ENCODE data around the gene KCNH1.
"Not testable (repeated sequence)": the region's sequence is repeated elsewhere in the genome, so short reads cannot be mapped to it uniquely, and the experiment has no call there.

Gene KCNH1

DNA sequence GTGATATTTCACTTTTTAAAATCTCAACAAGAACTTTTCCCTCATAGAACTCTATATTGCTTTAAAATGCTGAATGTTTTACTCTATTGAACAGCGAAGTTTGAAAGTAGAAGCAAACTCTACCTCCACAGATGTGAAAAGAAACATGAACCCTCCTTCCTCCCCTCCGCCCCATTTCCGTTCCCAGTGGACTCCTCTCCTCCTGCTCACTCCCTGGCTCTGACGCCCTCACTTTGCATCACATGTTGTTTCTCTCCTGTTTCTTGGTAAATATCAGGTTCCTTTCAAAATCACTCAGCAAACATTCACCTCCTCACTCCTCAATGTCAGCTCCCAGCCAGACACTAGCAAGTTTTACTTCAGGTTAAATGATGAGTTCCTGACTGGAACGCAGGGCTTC, 34.6 kb downstream of the KCNH1 start:
- no peak for DNase-seq

DNA sequence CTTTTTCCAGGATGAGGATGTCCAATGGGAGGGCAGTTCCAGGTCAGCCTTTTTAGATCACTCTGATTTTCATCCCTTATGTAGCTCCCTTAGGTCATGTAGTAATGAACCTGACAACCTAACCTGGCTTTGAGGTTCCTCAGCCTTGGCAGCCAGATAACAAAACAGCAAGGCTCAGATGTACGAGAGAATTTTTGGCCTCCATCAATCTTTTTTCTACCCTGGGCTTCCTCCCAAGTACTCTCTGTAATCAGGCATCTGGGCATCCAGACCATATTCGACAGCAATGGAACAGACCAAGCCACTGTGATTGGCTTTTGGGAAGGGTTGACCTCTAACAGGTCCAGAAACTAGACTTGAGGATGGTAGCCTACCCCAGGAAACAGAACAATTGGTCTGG, 38.6 kb downstream of the KCNH1 start:
- no peak for DNase-seq

DNA sequence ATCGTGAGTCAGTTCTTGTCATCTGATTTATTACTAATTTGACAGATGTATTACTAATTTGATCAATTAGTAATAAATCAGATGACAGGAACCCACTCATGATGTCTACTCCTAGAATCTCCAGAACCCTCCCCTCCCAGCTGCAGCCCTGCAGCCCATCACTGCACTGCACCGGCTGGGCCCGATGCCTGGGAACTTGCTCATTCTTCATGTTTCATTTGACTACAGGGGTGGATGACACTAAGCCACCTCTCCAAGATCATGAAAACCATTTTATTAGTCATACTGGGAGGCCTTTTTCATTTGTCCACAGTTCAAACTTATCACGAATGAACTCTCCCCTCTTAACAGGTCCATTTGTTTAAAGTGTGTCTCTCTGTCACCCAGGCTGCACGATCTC, 41.0 kb downstream of the KCNH1 start:
- DNase-seq: no peak

DNA sequence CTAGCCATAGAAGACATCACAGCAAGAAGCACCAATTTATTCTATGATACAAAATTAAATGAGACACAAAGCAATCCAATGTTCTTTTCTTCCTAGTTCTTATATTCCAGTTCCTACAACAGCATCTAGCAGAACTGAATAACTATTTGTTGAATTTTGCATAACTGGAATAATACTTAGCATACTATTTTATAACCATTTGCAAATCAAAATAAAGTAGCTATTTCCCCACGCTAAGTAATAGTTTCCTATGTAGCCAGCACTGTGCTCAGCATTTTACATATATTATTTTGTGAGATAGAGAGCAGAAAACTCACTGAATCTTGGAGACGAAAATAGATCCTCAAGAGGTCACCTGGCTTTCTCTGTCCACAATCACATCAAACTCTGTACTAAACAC, 42.1 kb downstream of the KCNH1 start:
- DNase-seq: no peak

DNA sequence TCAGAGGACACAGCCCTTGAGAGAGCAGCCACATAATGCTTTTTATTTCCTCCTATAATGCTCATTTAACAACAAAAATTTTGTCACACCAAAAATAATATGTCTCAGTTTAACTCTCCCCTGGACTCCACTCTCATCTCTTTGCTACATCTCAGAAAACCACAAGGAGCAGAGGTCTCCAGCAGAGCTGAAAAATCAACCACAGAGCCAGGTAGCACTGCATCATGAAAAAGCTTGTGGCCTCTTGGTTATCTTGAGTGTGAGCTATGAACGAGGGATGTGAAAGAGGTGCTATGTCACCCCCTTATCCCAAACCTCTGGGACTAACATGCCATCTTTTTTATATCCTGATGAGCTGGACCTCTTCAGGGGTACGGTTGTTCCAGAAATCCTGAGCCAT, 44.4 kb downstream of the KCNH1 start:
- no peak for DNase-seq

DNA sequence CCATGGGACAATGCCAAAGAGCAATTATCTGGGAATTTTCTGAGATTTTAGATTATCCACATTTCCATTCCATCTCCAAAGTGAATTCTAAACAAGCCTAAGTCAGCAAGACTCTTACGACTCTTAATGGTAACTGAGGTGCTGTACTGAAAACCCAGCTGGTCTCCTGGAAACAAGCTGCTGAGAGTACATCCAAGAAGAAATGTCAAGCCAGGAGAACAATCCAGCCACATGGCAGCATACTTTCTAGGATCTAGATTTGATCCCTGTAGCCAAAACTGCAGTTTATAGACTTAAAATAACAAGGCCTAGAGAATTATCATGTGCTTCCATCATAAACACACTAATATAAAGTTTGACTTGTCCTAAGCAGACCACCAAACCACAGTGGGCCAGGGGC, 45.8 kb downstream of the KCNH1 start:
- no peak for DNase-seq

DNA sequence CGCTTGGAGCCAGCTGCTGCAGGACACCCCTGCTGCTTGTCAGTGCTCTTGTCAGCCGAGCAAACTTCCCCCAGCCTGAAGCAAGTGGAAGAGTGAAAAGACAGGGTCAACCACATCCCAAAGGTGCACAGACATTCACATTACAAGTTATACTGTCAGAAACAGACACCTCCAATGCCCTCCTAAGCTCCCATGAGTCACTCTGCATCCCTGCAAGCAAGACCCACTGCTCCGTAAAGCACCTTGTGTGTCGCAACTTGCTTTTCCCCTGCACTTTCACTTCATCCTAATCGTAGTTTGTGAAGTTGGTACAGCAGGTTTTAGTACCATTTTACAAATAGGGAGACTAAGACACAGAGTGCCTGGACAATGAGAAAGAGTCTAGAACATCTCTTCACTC, 51.1 kb downstream of the KCNH1 start:
- DNase-seq: no peak

DNA sequence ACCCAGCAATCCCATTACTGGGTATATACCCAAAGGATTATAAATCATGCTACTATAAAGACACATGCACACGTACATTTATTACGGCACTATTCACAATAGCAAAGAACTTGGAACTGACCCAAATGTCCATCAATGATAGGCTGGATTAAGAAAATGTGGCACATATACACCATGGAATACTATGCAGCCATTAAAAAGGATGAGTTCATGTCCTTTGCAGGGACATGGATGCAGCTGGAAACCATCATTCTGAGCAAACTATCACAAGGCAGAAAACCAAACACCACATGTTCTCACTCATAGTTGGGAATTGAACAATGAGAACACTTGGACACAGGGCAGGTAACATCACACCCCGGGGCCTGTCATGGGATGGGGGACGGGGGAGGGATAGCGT, 52.5 kb downstream of the KCNH1 start:
- not testable (repeated sequence) for DNase-seq

DNA sequence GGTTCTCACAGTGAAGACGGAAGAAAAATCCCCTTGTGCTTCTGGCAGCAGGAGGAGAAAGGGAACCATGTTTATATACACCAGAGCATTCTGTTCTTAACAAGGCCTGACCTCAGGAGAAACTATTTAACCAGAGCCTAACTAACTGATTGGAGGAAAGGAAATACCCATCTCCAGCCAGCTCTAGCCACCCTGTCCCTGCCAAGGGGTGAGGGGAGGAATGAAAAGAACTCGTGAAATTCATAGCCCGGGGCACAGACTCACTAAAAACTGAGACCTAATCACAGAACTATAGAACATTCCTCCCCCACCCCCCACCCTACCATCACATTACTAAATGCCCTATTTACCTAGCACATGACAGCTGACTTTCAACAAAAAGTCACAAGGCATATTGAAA, 65.0 kb downstream of the KCNH1 start:
- DNase-seq: no peak

DNA sequence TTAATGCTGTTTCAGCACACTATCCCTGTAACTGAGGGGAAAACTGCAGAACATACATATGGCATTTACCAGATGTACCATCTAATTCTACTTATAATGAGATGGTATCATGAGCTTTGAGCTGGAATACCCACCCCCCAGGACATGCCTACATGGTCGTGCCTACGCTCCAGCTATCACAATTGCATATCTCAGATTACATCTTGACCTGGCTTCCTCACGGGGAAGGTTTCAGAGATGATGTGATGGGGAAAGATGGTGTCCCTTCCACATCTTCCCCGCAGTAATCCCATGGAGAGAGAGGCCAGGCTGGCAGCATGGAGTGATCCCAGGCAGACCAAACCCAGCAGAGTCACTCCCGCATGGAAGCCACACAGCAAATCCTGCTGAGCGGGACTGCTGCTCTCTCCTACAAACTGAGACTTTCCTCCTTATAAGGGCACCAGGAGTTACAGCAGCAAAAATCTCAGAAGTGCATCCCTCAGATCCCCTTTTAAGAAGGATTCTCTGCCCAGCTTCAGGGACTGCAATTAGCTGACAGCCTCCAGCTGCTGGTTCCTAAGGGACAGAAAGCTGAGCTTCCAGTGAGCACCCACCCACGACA, 67.1 kb downstream of the KCNH1 start:
- DNase-seq: no peak

DNA sequence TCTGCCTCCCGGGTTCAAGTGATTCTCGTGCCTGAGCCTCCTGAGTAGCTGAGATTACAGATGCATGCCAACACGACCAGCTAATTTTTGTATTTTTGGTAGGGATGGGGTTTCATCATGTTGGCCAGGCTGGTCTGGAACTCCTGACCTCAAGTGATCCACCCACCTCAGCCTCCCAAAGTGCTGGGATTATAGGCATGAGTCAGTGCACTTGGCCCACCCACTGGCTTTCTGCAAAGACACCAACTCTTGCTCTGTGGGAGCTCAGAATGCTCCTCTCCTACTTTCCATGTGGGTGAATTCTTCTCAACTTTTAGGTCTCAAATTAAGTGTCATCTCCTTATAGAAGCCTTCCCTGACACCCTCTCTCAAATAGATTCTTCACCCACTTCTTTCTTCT, 92.1 kb downstream of the KCNH1 start:
- DNase-seq: not testable (repeated sequence)

DNA sequence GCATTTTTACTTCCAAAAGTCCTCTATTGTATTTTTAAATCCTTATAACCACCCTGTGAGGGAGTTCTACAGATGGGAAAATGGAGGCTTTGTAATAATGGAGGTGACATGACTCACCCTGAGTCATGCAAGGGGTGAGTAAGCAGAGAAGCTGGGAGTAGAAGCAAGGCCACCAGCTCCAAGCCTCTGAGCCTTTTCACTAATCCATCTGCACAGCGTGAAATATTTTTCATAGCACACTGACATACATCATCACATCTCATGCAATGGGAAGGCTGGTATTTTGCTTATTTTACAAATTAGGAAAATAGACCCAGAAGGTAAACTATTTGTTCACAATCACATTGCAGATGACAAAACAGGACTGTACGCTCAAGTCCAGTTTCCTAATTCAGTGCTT, 96.9 kb downstream of the KCNH1 start:
- no peak for DNase-seq

DNA sequence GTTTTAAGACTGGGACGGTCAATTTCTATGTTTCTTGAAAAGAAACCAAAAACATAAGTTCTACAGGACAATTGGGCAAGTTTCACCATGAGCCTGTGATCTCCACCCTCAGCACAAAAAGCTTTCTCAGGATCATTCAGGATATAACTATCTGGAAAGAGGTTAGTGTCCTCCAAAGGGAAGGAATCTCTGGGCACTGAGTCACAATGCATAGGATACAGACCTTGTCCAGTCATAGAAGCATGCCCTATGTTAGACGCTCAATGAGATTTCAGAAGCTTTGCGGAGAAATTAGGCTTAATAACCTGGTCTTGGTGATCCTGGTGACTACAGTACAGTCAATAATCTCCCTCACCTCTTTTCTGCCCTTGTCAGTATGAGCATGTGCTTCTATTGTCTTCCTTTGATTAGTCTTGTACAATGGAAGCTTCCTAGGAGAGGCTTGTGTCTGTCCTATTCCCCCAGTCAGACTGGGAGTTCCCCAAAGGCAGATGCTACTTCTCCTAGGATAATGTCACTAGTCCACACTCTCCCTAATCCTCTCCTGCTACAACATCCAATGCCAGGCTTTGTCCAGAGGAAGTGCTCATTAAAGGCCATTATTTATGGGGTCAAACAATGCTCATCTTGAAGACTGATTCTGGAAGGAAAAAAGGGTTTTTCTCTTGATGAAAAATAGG, 97.4 kb downstream of the KCNH1 start:
- DNase-seq: no peak

DNA sequence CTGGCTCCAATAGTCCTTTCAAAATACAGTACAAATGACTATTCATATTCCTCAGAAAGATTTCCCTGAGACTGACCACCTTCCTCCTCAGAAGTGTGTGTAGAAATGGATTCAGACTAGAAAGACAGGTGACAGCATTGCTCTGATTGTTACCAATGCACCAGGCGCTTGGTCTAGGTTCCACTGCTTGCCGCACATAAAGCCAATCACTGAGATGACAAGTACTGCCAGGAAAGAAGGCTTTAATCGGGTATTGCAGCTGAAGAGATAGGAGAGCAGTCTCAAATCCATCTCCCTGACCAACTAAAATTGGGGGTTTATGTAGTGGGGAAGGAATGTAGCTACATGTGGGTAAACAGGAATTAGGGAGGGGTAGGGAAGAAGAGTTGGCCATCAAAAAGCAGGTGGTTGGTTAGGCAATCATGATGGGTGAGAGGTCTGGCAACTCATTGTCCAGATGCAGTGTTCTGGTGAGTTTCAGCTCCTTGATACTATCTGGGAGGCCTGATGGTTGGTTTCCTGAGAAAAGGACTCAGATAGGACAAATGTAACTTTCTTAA, 98.0 kb downstream of the KCNH1 start:
- no peak for DNase-seq

DNA sequence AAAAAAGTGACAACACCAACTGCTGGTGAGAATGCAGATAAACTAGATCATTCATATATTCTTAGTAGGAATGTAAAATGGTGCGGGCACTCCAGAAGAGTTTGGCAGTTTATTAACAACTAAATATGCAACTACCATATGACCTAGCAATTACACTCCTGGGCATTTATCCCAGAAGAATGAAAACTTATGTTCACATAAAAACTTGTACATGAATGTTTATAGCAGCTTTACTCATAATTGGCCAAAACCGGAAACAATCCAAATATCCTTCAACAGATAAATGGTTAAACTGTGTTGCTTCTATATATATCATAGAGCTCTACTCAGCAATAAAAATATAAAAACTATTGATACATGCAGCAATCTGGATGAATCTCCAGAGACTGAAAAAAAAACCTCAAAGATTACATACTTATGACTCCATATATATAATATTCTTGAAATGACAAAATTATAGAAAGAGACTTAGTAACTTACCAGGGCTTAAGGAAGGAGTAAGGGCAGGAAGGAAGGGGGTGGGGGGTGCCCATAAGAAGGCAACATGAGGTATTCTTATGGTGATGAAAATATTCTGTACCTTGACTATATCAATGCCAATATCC, 99.9 kb downstream of the KCNH1 start:
- no peak for DNase-seq

DNA sequence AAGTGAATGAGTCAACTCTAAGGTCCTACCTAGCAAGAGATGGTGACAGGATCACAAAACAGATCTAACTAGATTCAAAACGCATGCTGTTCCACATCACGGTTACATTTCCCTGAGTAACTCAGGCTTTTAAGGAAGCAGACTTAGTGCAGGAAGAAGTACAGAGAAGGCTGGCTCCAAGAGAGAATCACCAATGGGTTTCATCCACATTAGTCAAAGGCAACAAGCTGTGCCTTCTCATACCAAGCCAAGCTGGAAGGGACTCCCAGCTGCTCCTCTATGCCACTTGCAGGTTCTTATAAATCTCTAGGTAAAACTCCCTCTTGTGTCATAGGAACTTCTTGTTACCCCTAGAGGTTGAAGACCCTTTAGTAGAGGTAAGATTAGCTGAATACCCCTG, 109.0 kb downstream of the KCNH1 start:
- DNase-seq: no peak

DNA sequence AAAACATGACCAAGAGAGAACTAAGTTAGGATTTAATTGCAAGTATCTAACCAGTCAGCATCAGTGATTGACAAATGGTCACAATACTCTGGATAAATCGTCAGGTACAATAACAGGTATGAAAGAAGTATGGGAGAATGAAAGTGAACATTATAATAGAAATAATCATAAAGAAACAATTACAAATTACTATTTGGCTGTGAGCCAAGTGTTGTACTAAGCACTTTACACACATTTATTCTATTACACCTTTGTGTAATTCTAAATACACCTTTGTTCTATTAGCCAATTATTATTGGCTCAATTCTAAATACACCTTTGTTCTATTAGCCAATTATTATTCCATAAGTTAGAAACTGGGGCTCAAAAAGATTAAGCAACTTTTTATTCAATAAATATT, 114.7 kb downstream of the KCNH1 start:
- DNase-seq: no peak

DNA sequence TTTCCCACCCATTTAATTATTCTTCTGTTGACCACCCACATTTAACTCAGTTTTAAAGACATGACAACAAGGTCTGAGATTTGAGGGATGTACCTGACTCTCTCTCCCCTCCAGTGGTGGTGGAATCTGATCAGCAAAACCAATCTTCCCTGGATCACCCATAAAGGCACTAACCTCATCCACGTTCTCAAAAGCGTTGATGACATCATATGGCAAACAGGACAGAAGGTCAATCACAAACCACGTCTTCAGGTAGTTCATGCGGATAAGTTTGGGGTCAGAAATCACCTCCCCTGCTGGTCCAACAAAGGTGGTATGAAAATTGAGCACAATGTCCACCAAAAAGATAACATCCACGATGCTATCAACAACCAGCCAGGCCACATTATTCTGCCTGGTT, 115.3 kb downstream of the KCNH1 start:
- no peak for DNase-seq

DNA sequence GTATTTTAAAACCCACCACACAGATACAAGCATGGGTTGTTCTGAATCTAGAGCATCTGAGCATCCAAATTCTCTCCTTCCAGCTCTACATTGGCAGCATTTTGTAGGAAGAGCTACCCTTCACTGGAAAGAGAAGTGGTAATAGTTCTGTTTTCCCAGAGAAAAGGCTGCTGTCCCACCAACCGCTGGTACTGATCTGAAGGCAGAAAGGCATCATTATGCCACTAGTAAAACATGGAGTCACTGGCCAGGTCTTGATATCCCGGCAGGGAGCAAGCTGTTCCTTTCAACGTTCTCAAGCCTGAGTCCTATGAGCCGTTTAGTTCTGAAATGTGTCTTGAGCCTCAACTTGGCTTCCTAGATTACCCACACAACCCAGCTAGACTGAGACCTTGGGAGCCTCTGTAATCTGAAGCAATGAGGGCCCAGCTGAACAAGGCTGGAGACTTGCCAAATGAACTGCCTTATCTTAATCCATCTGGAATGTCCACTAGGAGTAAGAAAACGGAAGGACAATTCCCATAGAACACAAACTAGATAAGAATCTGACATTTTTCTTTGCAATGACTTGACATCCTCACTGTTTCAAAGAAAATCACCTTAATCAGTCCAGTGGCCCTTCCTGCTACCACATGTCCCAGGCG, 116.8 kb downstream of the KCNH1 start:
- DNase-seq: no peak

DNA sequence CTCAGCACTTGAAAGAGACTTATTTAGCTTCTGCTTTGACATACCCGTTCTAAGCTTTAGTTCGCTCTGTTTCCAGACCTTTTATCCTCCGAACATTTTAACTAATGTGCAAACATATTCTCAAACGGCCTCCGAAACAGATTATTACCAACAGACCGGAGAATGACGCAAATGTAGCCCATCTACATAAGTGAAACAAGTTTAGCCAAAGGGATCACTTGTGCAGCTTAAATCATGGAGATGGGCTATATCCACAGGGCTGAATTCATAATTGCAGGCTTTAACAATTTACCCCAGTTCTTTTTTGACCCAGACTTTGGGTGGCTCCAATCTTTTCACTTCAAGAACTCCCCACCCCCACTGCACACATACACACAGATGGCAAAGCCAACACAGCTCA, 119.7 kb downstream of the KCNH1 start:
- DNase-seq: no peak

DNA sequence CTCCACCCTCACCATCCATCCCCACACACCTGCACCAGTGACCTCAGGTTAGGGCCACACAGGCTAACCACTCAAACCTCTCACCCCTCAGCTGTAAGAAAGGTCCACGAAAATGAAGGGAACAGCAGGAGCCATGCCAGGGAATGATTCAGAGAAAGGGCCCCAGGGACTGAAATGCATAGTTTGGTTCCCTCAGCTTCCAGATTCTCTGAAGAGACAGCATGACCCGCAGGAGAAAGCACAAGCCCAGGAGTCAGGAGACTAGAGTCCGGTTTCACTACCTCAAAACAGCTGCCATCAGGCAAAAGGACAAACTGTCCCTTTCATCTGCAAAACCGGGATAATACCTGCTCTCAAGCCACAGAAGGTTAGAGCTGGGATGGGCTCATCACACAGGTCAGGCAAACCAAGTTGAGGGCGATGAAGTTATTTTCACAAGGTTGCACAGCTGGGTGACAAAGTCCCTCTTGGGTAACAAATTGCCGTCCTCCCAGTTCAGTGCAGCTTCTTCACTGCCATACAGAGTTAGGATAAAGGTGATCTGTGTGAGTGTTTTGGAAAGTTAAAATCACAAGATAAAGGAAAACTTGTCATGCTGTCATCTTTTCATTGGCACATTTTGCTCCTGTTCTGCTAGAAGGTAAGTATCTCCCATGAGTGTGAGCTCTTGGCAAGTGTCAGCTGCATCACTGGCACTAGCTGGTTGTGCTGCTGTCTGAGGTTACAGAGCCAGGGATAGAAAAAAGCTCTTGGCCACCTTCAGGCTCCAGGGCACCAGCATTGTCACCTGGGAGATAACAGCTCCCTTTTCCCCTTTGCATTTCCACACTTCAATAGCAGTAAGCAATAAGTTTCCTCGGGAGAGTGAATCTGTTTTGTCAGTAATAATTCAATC, 120.4 kb downstream of the KCNH1 start:
- no peak for DNase-seq

DNA sequence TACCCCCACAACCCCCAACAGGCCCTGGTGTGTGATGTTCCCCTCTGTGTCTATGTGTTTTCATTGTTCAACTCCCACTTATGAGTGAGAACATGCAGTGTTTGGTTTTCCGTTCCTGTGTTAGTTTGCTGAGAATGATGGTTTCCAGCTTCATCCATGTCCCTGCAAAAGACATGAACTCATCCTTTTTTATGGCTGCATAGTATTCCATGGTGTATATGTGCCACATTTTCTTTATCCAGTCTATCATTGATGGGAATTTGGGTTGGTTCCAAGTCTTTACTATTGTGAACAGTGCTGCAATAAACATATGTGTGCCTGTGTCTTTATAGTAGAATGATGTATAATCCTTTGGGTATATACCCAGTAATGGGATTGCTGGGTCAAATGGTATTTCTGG, 122.8 kb downstream of the KCNH1 start:
- DNase-seq: not testable (repeated sequence)

DNA sequence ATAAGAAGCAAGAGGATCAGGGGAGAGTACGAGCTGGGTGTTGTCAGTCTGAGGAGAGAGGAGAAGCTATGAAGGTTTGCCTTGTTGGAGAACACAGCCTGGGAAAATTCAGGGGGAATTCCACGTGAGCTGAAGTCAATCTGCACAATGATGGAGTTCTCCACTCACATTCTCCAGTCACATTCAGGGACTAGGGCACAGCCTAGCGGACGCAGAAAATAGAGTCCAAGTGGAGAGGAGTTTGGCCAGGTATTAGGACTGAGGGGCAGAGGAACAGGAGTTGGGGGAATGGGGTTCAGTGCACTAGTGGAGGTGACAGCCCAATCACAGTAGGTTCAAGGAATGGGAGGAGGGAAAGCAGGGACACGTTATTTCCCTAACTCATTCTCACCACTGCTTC, 124.0 kb downstream of the KCNH1 start:
- no peak for DNase-seq
